Testis (tissue), 3 donors: ENCODE measurements around the gene CNN1. TPM values are rescaled to one million over a fixed set of nuclear protein-coding genes. Genes with fewer than 3 reads are reported as not detected.
A peak's percentile ranks its signal among the peaks of the same experiment; 100 is the strongest.

Experiments
- DNase-seq: peaks from one replicate; pipeline ENCODE4 v3.0.0-alpha.2; 2019
- H3K27ac ChIP-seq, 2 donors: fragments of 200-600 bp; sonication (generic); one replicate each; pipeline ENCODE4 v1.5.1; 2019
- H3K27me3 ChIP-seq: fragments of 200-600 bp; sonication (generic); one replicate; pipeline ENCODE4 v1.5.1; 2019
- H3K36me3 ChIP-seq: fragments of 200-600 bp; sonication (generic); one replicate; pipeline ENCODE4 v1.5.1; 2017; ENCODE audit warnings: low read depth; ENCODE audit errors: missing control alignments
- H3K4me1 ChIP-seq: fragments of 200-600 bp; sonication (generic); one replicate; pipeline ENCODE4 v1.5.1; 2019
- H3K4me3 ChIP-seq, 2 donors: fragments of 200-600 bp; sonication (generic); one replicate each; pipeline ENCODE4 v1.5.1; 2017 to 2019
- H3K9me3 ChIP-seq: fragments of 200-600 bp; sonication (generic); one replicate; pipeline ENCODE4 v1.5.1; 2017
- CTCF ChIP-seq, 3 experiments: fragments of 450-650 bp in 2 of 3; fragments of 200-600 bp in 1 of 3; sonication (generic) in 1 of 3; IDR thresholded peaks; one replicate each; pipeline ENCODE4 v1.5.1; 2016 to 2019; ENCODE audit warnings: antibody characterized with exemption in 3 of 3, mild to moderate bottlenecking in 2 of 3, moderate library complexity in 1 of 3
- POLR2A ChIP-seq: fragments of 450-650 bp; IDR thresholded peaks from one replicate; pipeline ENCODE4 v1.6.1; 2017; ENCODE audit warnings: antibody characterized with exemption, mild to moderate bottlenecking, moderate library complexity
- WGBS, 2 donors: methylation state at CpG; one replicate each; pipeline ENCODE4 v1.1.5; 2018; 5-methylcytosine and 5-hydroxymethylcytosine counted together
- intact Hi-C: fragments of 100-400 bp; cut with DNase I; formaldehyde crosslinking; loops from one replicate; pipeline ENCODE4 v1.15.1; 2023; ENCODE audit warnings: low total_unique reads
- polyA plus RNA-seq: library from polyadenylated mRNA; stranded (reverse); fragments of 350-450 nt; fragmentation: Illumina TruSeq; extraction: RNeasy Lipid Tissue Mini Kit (QIAGEN cat#74804); gene quantifications from one replicate; pipeline ENCODE4 v1.2.3, GENCODE V29; 2014; ENCODE audit warnings: low read depth, low replicate concordance; ENCODE audit not compliant: insufficient read depth
- total RNA-seq, 2 donors: library from RNA; depleted of rRNA; stranded (reverse); fragments of >200 nt; gene quantifications; one replicate each; pipeline ENCODE4 v1.2.3, GENCODE V29; 2016

Gene CNN1
- total and polyA plus RNA-seq, 3 donors from 2014 or later = 130 to 218 (median 151) TPM

GRCh38 chr19:11495885-11496284 lies 42.8 kb upstream of the CNN1 start:
- Histone ChIP-seq H3K9me3 (no peaks in the 10 kb centered on the region), H3K4me3 (no peak overlapping the region), H3K27ac (peak overlapping the region in 1 of 2 donors; percentile 39), H3K36me3 (no peaks in the 10 kb centered on the region), H3K4me1 (peaks cover 25% of the 10 kb centered on the region), H3K27me3 (no peaks in the 10 kb centered on the region)
- DNase-seq = no peak
- intact Hi-C loops = no loop called here
- 88 to 92% methylated on average over 19 to 22 of the region's 22 CpGs for WGBS, 2 donors
- TF ChIP-seq CTCF (IDR thresholded peaks at IDR 0.05) (no peak), POLR2A (no peak)

- Histone ChIP-seq H3K27ac (no peak overlapping the region), H3K36me3 (no peaks in the 10 kb centered on the region), H3K4me1 (peaks cover 25% of the 10 kb centered on the region), H3K27me3 (no peaks in the 10 kb centered on the region), H3K4me3 (no peak overlapping the region), H3K9me3 (no peaks in the 10 kb centered on the region)
- intact Hi-C loops = no loop called here
- no peak for TF ChIP-seq POLR2A
- peak; percentile 30 to 55 (median 45) for TF ChIP-seq CTCF (IDR thresholded peaks at IDR 0.05)
- WGBS, 2 donors = 66 to 68% methylated on average over 15 to 17 of the region's 17 CpGs
- peak; percentile 61 for DNase-seq
Measured at GRCh38 chr19:11496391-11497163, 42.1 kb upstream of the CNN1 start.

GRCh38 chr19:11499220-11499726 lies 39.4 kb upstream of the CNN1 start:
- intact Hi-C loops = no loop called here
- WGBS, 2 donors = 83 to 87% methylated on average over 6 of the region's 6 CpGs

GRCh38 chr19:11499890-11500420 lies 38.7 kb upstream of the CNN1 start:
- Histone ChIP-seq H3K9me3 (no peaks in the 10 kb centered on the region), H3K27ac (no peak overlapping the region), H3K4me1 (peaks cover 26% of the 10 kb centered on the region), H3K36me3 (no peaks in the 10 kb centered on the region), H3K4me3 (no peak overlapping the region), H3K27me3 (no peaks in the 10 kb centered on the region)
- TF ChIP-seq CTCF (IDR thresholded peaks at IDR 0.05) = no peak
- no peak for TF ChIP-seq POLR2A
- intact Hi-C loops = no loop called here
- WGBS, 2 donors = 68 to 72% methylated on average over 7 of the region's 7 CpGs
- DNase-seq = no peak

More at GRCh38 chr19:11499220-11499726, 39.4 kb upstream of the CNN1 start:
- no peak overlapping the region for H3K27ac ChIP-seq
- H3K4me1 ChIP-seq = peaks cover 25% of the 10 kb centered on the region
- H3K9me3 ChIP-seq = no peaks in the 10 kb centered on the region
- no peaks in the 10 kb centered on the region for H3K36me3 ChIP-seq
- DNase-seq = no peak
- no peaks in the 10 kb centered on the region for H3K27me3 ChIP-seq
- TF ChIP-seq CTCF (IDR thresholded peaks at IDR 0.05) (no peak), POLR2A (no peak)
- no peak overlapping the region for H3K4me3 ChIP-seq
